C4-2B (cell line): ENCODE measurements around the gene SMR3B.

ENCODE experiments used
- CTCF ChIP-seq: fragments of 450-650 bp; conservative IDR thresholded peaks from 2 replicates; pipeline ENCODE4 v1.5.1; 2017; ENCODE audit warnings: mild to moderate bottlenecking
- ZFX ChIP-seq: fragments of 450-650 bp; IDR thresholded peaks from 2 replicates; pipeline ENCODE4 v1.6.1; 2017

GRCh38 chr4:70336043-70336442 is 46.9 kb upstream of the SMR3B start:
- no peak for TF ChIP-seq CTCF
- no peak for TF ChIP-seq ZFX
